Keratinocyte (primary cell): Measurements from ENCODE around the gene RANGRF. TPM values are rescaled to one million over a fixed set of nuclear protein-coding genes. Genes with fewer than 3 reads are reported as not detected.

ENCODE experiments used
- DNase-seq: peaks from one replicate; pipeline ENCODE4 v3.0.0-alpha.2; 2011; ENCODE audit warnings: low read depth, missing footprints, low spot score
- FAIRE-seq: peaks from 2 replicates; lab custom pipeline; 2011; peaks lifted over from hg19 to GRCh38; lab: Jason Lieb, UNC
- H2AFZ ChIP-seq: 2 replicates; pipeline ENCODE4 v1.6.0; 2012; ENCODE audit warnings: low read length, control low read depth, inconsistent platforms; ENCODE audit not compliant: control insufficient read depth
- H3K27ac ChIP-seq: 2 replicates; pipeline ENCODE4 v1.5.1; 2011; ENCODE audit warnings: low read length; ENCODE audit not compliant: control insufficient read depth, insufficient read depth
- H3K27me3 ChIP-seq: 3 replicates; pipeline ENCODE4 v1.6.0; 2011; ENCODE audit warnings: low read length; ENCODE audit not compliant: control insufficient read depth, insufficient read depth; ENCODE audit errors: extremely low read depth
- H3K36me3 ChIP-seq, 2 experiments: 2 replicates in 1 of 2; 3 replicates in 1 of 2; pipeline ENCODE4 v1.5.1; 2011; ENCODE audit warnings: low read length in 2 of 2, mild to moderate bottlenecking in 1 of 2; ENCODE audit not compliant: control insufficient read depth in 2 of 2, insufficient read depth in 2 of 2; ENCODE audit errors: extremely low read depth in 1 of 2
- H3K4me1 ChIP-seq: 3 replicates; pipeline ENCODE4 v1.5.1; 2011; ENCODE audit warnings: low read length; ENCODE audit not compliant: control insufficient read depth, insufficient read depth; ENCODE audit errors: extremely low read depth
- H3K4me2 ChIP-seq: 3 replicates; pipeline ENCODE4 v1.6.0; 2011; ENCODE audit warnings: low read depth, low read length; ENCODE audit not compliant: control insufficient read depth, insufficient read depth; ENCODE audit errors: extremely low read depth
- H3K4me3 ChIP-seq, 3 experiments: fragments of 200-600 bp in 1 of 3; sonication (generic) in 1 of 3; 2 replicates in 2 of 3; 3 replicates in 1 of 3; pipeline ENCODE4 v1.5.1; 2011 to 2016; ENCODE audit warnings: low read length in 3 of 3, mild to moderate bottlenecking in 3 of 3, control low read depth in 2 of 3, inconsistent platforms in 1 of 3, low read depth in 1 of 3, mixed read lengths in 1 of 3, mixed run types in 1 of 3, moderate library complexity in 1 of 3; ENCODE audit not compliant: control insufficient read depth in 2 of 3, insufficient read depth in 2 of 3; ENCODE audit errors: extremely low read depth in 1 of 3
- H3K79me2 ChIP-seq: 2 replicates; pipeline ENCODE4 v1.6.0; 2012; ENCODE audit warnings: low read length; ENCODE audit not compliant: control insufficient read depth, insufficient read depth
- H3K9ac ChIP-seq: 3 replicates; pipeline ENCODE4 v1.6.0; 2011; ENCODE audit warnings: low read length; ENCODE audit not compliant: control insufficient read depth, insufficient read depth; ENCODE audit errors: extremely low read depth
- H3K9me1 ChIP-seq: 3 replicates; pipeline ENCODE4 v1.6.0; 2011; ENCODE audit warnings: low read length; ENCODE audit not compliant: control insufficient read depth, insufficient read depth; ENCODE audit errors: extremely low read depth
- H3K9me3 ChIP-seq: 2 replicates; pipeline ENCODE4 v1.5.1; 2012; ENCODE audit warnings: low read depth, low read length; ENCODE audit not compliant: control insufficient read depth
- H4K20me1 ChIP-seq: 3 replicates; pipeline ENCODE4 v1.6.0; 2011; ENCODE audit warnings: low read length; ENCODE audit not compliant: control insufficient read depth, insufficient read depth; ENCODE audit errors: extremely low read depth
- dilution Hi-C: fragments of 300-500 bp; cut with MboI; formaldehyde crosslinking; loops from one replicate; pipeline ENCODE4 v1.7.0; 2020; ENCODE audit warnings: low sequenced_read_pairs; ENCODE audit not compliant: extremely low pct_ligation_motif_present
- polyA plus RNA-seq, 5 experiments: library from polyadenylated mRNA; depleted of rRNA in 3 of 5; stranded (reverse) in 3 of 5; stranded (forward) in 1 of 5; unstranded in 1 of 5; fragments of >200 nt; gene quantifications; 1 replicate in 1 of 5; 2 replicates in 3 of 5; 3 replicates in 1 of 5; pipeline versions ENCODE4 v1.2.1 to v1.2.3, GENCODE V29; 2011 to 2012; ENCODE audit warnings: missing spikeins in 2 of 5, low read depth in 1 of 5, low replicate concordance in 1 of 5
- TF ChIP-seq, protein P1 (sequence below), 3 experiments: IDR thresholded peaks in 1 of 3; conservative IDR thresholded peaks in 1 of 3; optimal IDR thresholded peaks in 1 of 3; 2 replicates in 2 of 3; 3 replicates in 1 of 3; pipeline versions ENCODE3 to v1.5.1; 2011; ENCODE audit warnings: low read length in 3 of 3, mild to moderate bottlenecking in 3 of 3, moderate library complexity in 2 of 3, control low read depth in 1 of 3, inconsistent platforms in 1 of 3; ENCODE audit not compliant: insufficient read depth in 2 of 3; ENCODE audit errors: extremely low read depth in 1 of 3

RANGRF gene
- polyA plus RNA-seq, 1 donor (not counting 4 experiments of a cell fraction or from before 2014, with no cell fraction given): 24.4 TPM

DNA sequence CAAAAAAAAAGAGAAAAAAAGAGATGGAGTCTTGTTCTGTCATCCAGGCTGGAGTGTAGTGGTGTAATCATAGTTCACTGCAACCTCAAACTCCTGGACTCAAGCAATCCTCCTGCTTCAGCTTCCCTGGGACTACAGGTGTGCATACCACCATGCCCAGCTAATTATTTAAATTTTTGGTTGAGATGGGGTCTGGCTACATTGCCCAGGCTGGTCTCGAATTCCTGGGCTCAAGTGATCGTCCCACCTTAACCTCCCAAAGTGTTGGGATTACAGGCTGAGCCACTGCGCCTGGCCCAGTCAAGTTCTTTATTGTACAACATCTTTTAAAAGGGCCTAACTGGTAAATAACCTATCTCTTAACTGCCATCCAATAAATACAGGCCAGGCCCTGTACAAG lies 6.1 kb upstream of the RANGRF start:
- TF ChIP-seq, protein P1, sequence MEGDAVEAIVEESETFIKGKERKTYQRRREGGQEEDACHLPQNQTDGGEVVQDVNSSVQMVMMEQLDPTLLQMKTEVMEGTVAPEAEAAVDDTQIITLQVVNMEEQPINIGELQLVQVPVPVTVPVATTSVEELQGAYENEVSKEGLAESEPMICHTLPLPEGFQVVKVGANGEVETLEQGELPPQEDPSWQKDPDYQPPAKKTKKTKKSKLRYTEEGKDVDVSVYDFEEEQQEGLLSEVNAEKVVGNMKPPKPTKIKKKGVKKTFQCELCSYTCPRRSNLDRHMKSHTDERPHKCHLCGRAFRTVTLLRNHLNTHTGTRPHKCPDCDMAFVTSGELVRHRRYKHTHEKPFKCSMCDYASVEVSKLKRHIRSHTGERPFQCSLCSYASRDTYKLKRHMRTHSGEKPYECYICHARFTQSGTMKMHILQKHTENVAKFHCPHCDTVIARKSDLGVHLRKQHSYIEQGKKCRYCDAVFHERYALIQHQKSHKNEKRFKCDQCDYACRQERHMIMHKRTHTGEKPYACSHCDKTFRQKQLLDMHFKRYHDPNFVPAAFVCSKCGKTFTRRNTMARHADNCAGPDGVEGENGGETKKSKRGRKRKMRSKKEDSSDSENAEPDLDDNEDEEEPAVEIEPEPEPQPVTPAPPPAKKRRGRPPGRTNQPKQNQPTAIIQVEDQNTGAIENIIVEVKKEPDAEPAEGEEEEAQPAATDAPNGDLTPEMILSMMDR (optimal IDR thresholded peaks at IDR 0.05 in 1 of 3, IDR thresholded peaks at IDR 0.05 in 1 of 3, conservative IDR thresholded peaks at IDR 0.05 in 1 of 3; ENCODE audit: extremely low read depth in 1 of 3, insufficient read depth in 2 of 3, low read length in 3 of 3): no peak
- dilution Hi-C loops: no loop called here
- Histone ChIP-seq H3K9me3 (no peaks in the 10 kb centered on the region), H3K4me1 (peaks cover 2% of the 10 kb centered on the region), H3K9ac (no peak overlapping the region), H2AFZ (no peak overlapping the region), H3K79me2 (no peaks in the 10 kb centered on the region), H3K36me3 (no peaks in the 10 kb centered on the region), H3K27me3 (no peaks in the 10 kb centered on the region), H3K4me3 (no peak overlapping the region), H3K9me1 (no peaks in the 10 kb centered on the region), H4K20me1 (no peaks in the 10 kb centered on the region), H3K27ac (no peak overlapping the region), H3K4me2 (no peak overlapping the region)
- DNase-seq: no peak
- no peak for FAIRE-seq

DNA sequence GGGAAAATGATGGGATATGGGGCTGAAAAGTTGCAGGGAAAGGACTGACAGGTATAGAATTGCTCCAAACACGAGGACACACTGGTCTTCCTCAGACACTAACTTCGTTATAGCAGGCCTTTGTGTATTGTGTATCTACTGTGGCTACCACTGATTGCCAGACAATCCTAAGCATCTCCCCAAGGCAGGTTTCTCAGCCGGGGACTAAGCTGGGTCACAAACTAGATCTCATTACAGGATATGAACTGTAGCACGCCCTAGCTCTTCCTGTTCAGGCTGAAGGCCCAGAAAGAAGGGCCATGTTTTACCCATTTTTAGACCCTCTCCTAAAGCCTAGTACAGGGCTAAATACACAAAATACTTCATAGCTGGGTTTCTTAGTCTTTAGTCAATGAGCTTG lies 5.1 kb upstream of the RANGRF start:
- H3K9me1 ChIP-seq: no peaks in the 10 kb centered on the region
- no peak overlapping the region for H3K27ac ChIP-seq
- no peak overlapping the region for H3K4me2 ChIP-seq
- H3K9ac ChIP-seq: no peak overlapping the region
- TF ChIP-seq, protein P1 (optimal IDR thresholded peaks at IDR 0.05 in 1 of 3, IDR thresholded peaks at IDR 0.05 in 1 of 3, conservative IDR thresholded peaks at IDR 0.05 in 1 of 3; ENCODE audit: extremely low read depth in 1 of 3, insufficient read depth in 2 of 3, low read length in 3 of 3): no peak
- no peaks in the 10 kb centered on the region for H3K9me3 ChIP-seq
- DNase-seq (no peak), FAIRE-seq (no peak)
- no peaks in the 10 kb centered on the region for H3K79me2 ChIP-seq
- no peaks in the 10 kb centered on the region for H3K36me3 ChIP-seq
- no peak overlapping the region for H3K4me3 ChIP-seq
- no peaks in the 10 kb centered on the region for H4K20me1 ChIP-seq
- H2AFZ ChIP-seq: no peak overlapping the region
- dilution Hi-C loops: no loop called here
- H3K27me3 ChIP-seq: no peaks in the 10 kb centered on the region
- H3K4me1 ChIP-seq: peaks cover 8% of the 10 kb centered on the region
